NCI-H2107 treated with DMSO at 0.1 percent for 48 hours (cell line): ENCODE data around the gene KANSL1L.
A peak's percentile ranks its signal among the peaks of the same experiment; 100 is the strongest.
"Not testable (repeated sequence)": the region's sequence is repeated elsewhere in the genome, so short reads cannot be mapped to it uniquely, and the experiment has no call there.

ENCODE experiments used
- DNase-seq: peaks from one replicate; lab custom pipeline; 2025; ENCODE audit not compliant: unreplicated experiment; lab: John Stamatoyannopoulos, UW

KANSL1L gene

DNA sequence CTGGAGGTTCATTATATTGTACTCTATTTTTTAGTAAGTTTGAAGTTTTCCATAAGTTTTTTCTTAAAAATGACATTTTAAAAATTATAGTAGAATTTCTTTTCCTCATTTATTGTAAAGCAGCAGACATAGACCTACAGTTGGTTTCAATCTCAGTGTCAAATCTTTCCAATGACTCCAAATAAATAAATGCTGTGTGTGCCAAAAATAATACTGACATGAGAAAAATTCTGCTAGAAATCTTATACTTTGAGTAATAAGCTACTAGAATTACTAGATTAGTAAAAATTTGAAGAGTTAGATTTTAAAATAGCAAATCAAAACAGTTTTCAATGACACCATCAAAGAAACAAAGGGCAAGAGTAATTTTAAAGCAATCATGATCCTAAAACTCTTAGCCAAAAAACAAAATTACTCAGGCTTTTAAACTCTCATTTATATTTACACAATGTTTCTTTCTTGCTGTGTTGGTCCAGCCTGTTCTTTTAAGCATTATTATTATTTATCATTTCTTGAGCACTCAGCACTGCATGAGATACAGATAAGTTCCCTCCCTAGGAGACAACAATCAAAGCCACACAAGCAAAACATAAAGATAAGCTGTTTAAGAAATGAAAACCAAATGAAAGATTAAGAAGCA lies 8.3 kb upstream of the KANSL1L start:
- no peak for DNase-seq

DNA sequence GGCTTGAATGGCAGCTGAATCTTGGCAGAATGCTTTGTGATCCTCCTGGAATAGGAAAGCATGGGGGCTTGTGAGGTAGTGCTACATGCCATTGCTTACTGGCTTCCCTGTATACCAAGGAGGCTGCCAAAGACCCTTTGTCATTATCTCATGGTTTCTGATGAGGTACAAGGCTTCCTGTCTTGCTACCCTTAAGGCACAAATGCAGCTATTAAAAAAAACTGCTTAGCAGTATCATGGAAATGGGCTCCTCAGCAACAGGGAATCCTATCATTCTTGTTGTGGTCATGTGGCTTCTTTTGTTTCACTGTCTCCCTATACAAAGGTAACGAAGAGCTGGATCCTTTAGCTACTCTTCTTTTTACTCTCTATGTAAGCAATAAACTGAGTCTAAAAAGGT lies 6.6 kb upstream of the KANSL1L start:
- no peak for DNase-seq

DNA sequence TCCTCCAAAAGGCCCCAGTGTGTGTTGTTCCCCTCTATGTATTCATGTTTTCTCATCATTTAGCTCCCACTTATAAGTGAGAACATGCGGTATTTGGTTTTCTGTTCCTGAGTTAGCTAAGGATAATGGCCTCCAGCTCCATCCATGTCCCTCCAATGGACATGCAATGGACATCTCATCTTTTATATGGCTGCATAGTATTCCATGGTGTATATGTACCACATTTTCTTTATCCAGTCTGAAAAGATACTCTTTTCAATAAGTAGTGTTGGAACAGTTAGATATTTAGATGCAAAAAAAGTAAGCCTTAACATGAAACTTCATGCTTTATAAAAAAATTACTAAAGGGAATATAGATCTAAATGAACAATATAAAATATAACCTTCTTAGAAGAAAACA lies 5.9 kb upstream of the KANSL1L start:
- not testable (repeated sequence) for DNase-seq

GRCh38 chr2:210174086-210174485 lies 2.9 kb upstream of the KANSL1L start:
- DNase-seq: no peak

- no peak for DNase-seq
These were observed 988 bp upstream of the KANSL1L start for GRCh38 chr2:210172219-210172575.

GRCh38 chr2:210170446-210171303 lies 534 bp downstream of the KANSL1L start:
- DNase-seq: peak; percentile 90

GRCh38 chr2:210170196-210170445 lies 1.1 kb downstream of the KANSL1L start:
- DNase-seq: no peak

DNA sequence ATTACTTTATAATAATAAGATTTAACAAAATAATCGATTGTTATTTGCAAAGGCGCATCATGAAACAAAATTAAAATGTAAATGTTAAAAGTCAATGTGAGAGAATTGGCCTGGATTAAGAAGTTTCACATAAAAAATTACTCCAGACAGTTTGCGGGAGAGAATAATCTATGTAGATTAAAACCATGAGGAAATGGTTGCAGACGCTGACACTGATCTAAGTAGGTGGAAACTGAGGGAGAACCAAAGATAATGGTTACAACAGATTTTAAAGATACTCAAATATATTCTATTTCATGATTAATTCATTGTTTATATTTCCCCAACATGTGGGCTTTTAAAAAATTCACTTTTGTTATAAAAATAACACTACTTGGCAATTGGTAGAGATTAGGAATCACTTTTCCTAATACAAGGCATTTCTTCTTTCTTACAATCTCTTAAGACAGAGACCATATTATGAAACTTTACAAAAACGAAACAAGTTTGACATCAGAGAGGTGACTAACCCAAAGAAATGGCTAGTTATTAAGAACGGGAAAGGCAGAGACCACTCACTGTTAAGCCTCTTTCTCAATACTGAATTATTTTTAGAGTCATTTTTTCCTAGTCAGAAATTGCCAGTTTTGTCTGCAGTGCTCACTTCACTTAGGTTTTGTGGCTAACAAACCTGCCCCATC lies 1.6 kb downstream of the KANSL1L start:
- DNase-seq: no peak

DNA sequence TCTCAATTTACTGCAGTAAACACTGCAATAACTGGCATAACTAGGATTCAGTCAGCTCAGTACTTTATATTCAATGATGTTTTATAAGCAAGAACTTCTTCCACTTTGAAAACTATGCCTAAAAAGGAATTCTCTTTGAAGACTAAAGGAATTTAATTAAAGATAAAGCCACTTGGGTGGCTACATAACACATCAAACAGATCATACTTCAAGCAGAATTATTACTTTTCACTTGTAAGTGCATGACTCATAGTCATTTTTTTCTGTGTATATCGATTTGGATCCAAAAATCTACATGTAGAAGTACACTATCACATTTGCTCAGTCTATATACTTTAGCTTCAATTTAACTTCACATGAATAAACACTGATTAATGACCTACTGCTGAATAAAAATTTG lies 4.0 kb downstream of the KANSL1L start:
- DNase-seq: no peak

GRCh38 chr2:210162466-210163124 lies 8.6 kb downstream of the KANSL1L start:
- DNase-seq: no peak

GRCh38 chr2:210159059-210159458 lies 12.2 kb downstream of the KANSL1L start:
- DNase-seq: no peak

GRCh38 chr2:210158236-210158635 lies 13.0 kb downstream of the KANSL1L start:
- DNase-seq: no peak

DNA sequence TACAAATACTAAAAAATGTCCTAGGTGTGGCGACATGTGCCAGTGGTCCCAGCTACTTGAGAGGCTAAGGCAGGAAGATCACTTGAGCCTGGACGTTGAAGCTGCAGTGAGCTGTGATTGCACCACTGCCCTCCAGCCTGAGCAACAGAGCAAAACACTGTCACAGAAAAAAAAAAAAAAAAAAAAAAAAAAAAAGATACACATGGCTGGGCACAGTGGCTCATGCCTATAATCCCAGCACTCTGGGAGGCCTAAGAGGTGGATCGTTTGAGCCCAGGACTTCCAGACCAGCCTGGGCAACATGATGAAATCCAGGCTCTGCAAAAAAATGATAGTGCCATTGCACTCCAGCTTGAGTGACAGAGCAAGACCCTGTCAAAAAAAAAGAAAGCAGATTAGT lies 13.7 kb downstream of the KANSL1L start:
- DNase-seq: no peak

DNA sequence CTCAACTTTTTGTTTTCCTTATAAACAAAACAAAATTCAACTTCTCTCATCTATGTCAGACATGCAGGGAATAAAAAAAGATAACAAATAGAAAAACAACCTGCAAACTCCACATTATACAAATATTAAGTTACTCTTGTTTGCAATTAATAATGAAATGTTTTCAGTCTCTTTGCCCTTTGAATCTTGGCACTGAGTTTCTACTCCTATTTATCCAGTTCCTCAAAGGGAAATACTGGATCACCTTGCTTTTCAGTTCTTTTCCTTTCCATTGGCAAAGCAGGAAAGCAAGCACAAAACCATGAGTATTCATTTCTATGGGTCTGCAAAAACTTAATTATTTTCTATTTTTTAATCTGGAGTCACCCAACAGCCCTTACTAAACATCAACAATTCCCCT lies 23.6 kb downstream of the KANSL1L start:
- DNase-seq: no peak

DNA sequence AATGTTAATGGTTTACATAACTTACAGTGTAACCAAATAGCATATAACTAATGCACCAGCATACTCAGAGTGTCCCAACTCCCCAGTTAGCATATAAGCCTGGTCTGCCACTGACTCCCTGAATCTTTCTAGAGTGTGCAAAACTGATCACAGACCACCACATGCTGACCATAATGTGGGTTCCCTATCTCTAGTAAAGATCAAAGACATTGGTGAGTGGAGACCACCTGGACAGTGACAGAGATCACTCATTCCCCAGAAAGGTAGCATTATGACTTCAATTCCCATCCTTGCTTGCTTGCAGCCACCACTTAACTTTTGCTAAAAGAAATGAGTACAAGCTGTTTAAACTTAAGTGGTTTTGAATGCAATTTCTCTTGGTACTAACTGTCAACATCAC lies 39.0 kb downstream of the KANSL1L start:
- DNase-seq: no peak

GRCh38 chr2:210128961-210129360 lies 42.2 kb downstream of the KANSL1L start:
- peak; percentile 7 for DNase-seq

GRCh38 chr2:210113614-210114235 lies 57.5 kb downstream of the KANSL1L start:
- DNase-seq: no peak

- DNase-seq: no peak
These were observed 58.3 kb downstream of the KANSL1L start for GRCh38 chr2:210112871-210113270.

DNA sequence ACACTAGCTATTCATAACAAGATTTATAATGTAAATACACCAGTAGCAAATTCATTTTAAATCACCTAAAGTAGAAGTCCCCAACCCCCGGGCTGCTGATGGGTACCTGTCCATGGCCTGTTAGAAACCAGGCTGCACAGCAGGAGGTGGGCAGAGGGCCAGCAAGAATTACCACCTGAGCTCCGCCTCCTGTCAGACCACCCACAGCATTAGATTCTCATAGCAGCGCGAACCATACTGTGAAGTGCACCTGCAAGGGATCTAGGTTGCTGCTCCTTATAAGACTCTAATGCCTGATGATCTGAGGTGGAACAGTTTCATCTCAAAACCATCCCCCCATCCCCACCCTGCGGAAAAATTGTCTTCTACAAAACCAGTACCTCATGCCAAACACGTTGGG lies 71.3 kb downstream of the KANSL1L start:
- no peak for DNase-seq

DNA sequence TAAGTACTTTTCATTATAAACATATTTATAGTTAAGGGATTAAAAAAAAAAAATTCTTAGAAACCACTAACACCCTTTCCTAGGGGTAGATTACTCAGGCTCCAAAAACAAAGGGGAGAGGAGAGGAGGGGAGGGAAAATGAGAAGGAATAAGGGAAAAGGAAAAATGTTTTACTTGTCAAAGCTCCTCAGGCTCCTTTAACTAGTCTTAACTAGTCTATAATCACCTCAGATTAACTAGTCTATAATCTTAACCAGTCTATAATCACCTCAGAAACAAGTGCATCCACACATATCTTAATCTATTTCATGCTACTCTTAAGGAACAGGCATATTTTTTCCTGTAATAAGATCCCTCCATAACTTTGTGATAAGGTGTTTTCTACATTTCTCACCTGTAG lies 76.4 kb downstream of the KANSL1L start:
- DNase-seq: no peak

DNA sequence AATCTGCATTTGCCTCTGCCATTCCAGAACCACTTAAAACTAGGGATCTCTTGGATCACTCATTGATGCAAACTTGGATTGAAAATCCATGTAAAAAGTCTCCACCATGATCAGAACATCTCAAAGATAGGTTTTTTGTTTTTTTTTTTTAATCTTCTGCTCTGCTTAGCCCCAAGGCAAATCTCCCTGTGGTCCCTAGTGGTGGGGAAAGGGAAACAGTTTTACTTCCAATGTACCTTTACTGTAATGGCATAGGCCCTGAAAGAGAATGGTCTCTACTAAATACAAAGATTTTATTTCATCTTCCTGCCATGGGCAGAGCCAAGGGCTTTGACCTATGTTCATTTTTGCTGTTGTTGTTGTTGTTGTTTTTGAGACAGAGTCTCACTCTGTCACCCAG lies 78.4 kb downstream of the KANSL1L start:
- no peak for DNase-seq
